ENCODE measurements around the gene CPT1C. TPM values are rescaled to one million over a fixed set of nuclear protein-coding genes. Genes with fewer than 3 reads are reported as not detected.

Gene CPT1C
- total RNA-seq, 4 donors from 2014 or later, result 0.44 to 4.1 (median 2.2) TPM

DNA sequence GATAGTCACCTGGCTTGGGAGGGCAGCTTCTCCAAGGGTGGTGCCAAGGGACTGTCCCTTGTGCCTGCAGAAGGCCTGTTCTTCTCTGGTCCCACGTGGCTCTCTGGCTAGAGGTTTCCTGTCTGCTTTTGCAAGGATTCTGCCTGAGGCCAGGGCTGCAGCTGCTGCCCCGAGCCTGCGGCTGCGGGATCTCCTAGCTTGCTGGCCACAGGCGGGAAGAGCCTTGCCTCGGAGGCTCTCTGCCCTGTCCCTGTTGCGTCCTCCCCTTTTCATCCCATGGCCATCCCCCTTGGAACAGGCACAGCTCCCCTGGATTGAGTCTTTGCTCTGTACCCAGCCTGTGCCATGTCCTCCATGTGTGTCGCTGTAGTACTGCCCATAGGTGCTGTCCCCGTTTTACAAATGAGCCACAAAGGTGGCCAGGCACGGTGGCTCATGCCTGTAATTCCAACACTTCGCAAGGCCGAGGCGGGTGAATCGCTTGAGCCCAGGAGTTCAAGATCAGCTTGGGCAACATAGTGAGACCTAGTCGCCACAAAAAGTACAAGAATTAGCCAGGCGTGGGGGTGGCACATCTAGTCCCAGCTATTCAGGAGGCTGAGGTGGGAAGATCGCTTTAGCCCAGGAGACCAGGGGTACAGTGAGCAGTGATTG, 34.3 kb upstream of the CPT1C start:
- H3K9me3 ChIP-seq, result no peaks in the 10 kb centered on the region
- peaks cover 5 to 100% (median 49%) of the 10 kb centered on the region in 3 donors for H3K36me3 ChIP-seq
- WGBS, 2 donors, result 85 to 88% methylated on average over 14 to 17 of the region's 17 CpGs
- H3K4me1 ChIP-seq, result no peaks in the 10 kb centered on the region
- DNase-seq (ENCODE audit: low spot score in 2 of 2), result no peak
- no peak overlapping the region for H3K27ac ChIP-seq
- TF ChIP-seq EP300 (IDR thresholded peaks at IDR 0.05) (no peak), POLR2A (IDR thresholded peaks at IDR 0.05) (no peak)
- TF ChIP-seq, protein P1, sequence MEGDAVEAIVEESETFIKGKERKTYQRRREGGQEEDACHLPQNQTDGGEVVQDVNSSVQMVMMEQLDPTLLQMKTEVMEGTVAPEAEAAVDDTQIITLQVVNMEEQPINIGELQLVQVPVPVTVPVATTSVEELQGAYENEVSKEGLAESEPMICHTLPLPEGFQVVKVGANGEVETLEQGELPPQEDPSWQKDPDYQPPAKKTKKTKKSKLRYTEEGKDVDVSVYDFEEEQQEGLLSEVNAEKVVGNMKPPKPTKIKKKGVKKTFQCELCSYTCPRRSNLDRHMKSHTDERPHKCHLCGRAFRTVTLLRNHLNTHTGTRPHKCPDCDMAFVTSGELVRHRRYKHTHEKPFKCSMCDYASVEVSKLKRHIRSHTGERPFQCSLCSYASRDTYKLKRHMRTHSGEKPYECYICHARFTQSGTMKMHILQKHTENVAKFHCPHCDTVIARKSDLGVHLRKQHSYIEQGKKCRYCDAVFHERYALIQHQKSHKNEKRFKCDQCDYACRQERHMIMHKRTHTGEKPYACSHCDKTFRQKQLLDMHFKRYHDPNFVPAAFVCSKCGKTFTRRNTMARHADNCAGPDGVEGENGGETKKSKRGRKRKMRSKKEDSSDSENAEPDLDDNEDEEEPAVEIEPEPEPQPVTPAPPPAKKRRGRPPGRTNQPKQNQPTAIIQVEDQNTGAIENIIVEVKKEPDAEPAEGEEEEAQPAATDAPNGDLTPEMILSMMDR (IDR thresholded peaks at IDR 0.05), result no peak
- H3K27me3 ChIP-seq, result no peaks in the 10 kb centered on the region
- no peak overlapping the region for H3K4me3 ChIP-seq

DNA sequence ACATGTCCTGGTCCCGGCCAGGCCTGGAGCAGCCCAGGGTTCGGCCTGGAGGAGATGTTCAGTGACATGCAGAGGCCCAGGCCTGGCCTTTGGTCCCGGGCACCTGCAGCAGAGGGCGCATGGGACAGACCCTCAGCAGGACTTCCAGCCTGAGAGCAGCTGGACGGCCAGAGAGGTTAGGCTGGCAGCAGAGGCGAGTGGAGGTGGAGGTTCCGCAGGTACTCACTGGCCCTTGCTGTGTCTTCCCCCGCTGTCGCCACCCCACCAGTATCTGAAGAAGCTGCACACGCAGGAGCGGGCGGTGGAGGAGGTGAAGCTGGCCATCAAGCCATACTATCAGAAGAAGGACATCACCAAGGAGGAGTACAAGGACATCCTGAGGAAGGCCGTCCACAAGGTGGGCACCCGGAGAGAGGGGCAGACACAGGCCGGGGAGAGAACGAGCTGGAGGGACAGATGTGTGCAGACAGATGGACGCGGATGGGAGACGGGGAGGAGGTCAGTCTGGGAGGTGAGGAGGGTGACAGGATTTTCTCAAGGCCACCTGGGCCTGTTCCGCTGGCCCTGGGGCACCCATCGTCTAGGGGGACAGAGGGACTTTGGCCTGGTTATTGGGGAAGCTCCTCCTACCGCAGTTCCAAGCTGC, 33.3 kb upstream of the CPT1C start:
- no peak for TF ChIP-seq EP300 (IDR thresholded peaks at IDR 0.05)
- TF ChIP-seq, protein P1 (IDR thresholded peaks at IDR 0.05), result no peak
- TF ChIP-seq POLR2A (IDR thresholded peaks at IDR 0.05), result no peak
- H3K4me3 ChIP-seq, result no peak overlapping the region
- WGBS, 2 donors, result 86 to 91% methylated on average over 22 of the region's 22 CpGs
- H3K9me3 ChIP-seq, result no peaks in the 10 kb centered on the region
- DNase-seq (ENCODE audit: low spot score in 2 of 2), result no peak
- H3K27me3 ChIP-seq, result no peaks in the 10 kb centered on the region
- no peak overlapping the region for H3K27ac ChIP-seq
- H3K36me3 ChIP-seq, result peaks cover 5 to 100% (median 58%) of the 10 kb centered on the region in 3 donors
- no peaks in the 10 kb centered on the region for H3K4me1 ChIP-seq

DNA sequence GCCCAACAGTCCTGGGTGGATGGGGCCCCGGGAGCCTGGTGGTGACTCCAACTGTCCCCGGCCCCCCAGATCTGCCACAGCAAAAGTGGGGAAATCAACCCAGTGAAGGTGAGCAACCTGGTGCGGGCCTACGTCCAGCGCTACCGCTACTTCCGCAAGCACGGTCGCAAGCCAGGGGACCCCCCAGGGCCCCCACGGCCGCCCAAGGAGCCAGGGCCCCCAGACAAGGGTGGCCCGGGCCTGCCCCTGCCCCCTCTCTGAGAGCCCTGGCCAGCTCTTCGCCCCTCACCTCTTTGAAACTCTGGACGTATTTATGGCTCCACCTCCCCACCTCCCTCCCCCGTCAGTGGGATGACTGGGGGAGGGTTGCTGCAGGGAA, 32.8 kb upstream of the CPT1C start:
- H3K27ac ChIP-seq, result no peak overlapping the region
- H3K36me3 ChIP-seq, result peaks cover 5 to 100% (median 57%) of the 10 kb centered on the region in 3 donors

DNA sequence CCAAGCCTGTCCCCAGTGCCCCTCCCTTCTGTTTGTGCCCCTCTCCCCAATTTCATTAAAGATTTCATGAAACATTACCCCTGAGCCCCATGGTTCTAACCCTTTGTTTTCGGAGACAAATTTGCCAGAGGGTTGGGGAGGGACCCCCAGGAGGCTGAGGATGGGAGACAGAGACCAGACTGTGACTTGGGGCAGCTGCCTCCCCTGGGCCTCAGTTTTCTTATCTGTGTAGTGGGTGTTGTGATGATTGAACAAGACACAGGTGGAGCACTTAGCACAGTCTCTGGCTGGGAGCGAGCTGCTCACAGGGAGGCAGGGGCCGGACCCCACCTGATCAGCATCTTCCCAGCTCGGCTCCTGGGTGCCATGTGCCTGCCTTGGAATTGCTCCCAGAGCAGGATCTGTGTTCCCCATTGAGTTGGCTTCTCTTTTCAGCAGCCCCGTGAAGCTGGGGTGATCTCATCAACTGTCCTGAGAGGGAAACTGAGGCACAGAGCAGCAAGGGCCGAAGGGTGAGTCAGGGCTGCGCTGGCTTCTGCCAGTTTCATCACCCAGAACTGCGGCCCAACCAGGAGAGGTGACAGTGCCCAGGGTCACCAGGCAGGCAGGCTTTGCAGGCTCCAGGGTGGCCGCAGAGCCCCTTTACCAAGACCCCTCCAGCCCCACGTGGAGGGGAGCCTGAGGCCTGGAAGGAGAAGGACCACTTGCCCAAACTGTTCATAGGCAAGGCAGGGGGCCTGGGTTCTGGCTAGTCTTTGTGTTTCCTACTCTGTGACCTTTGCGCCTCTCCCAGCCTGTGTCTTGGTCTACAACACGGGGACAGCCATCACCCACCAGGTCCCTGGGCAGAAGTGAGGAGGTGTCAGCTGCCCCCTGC, 32.1 kb upstream of the CPT1C start:
- DNase-seq (ENCODE audit: low spot score in 2 of 2), result no peak
- H3K27ac ChIP-seq, result no peak overlapping the region
- no peak for TF ChIP-seq POLR2A (IDR thresholded peaks at IDR 0.05)
- TF ChIP-seq, protein P1 (IDR thresholded peaks at IDR 0.05), result no peak
- no peak for TF ChIP-seq EP300 (IDR thresholded peaks at IDR 0.05)
- no peak overlapping the region for H3K4me3 ChIP-seq
- 90 to 98% methylated on average over 12 of the region's 12 CpGs for WGBS, 2 donors
- no peaks in the 10 kb centered on the region for H3K9me3 ChIP-seq
- H3K27me3 ChIP-seq, result no peaks in the 10 kb centered on the region
- H3K36me3 ChIP-seq, result peaks cover 2 to 93% (median 50%) of the 10 kb centered on the region in 3 donors
- H3K4me1 ChIP-seq, result peaks cover 0 to 9% (median 4%) of the 10 kb centered on the region in 4 donors

More for the DNA sequence above, 32.8 kb upstream of the CPT1C start:
- H3K4me3 ChIP-seq, result no peak overlapping the region
- WGBS, 2 donors, result 69 to 76% methylated on average over 6 to 15 of the region's 15 CpGs
- no peaks in the 10 kb centered on the region for H3K9me3 ChIP-seq
- TF ChIP-seq EP300 (IDR thresholded peaks at IDR 0.05) (no peak), POLR2A (IDR thresholded peaks at IDR 0.05) (no peak)
- TF ChIP-seq, protein P1 (IDR thresholded peaks at IDR 0.05), result no peak
- DNase-seq (ENCODE audit: low spot score in 2 of 2), result no peak
- no peaks in the 10 kb centered on the region for H3K27me3 ChIP-seq
- H3K4me1 ChIP-seq, result peaks cover 0 to 3% (median 0%) of the 10 kb centered on the region in 4 donors

Data from tibial nerve (tissue), 4 donors.